ENCODE data around the gene STX4.

The STX4 gene

GRCh38 chr16:31032736-31033708, at the start of gene STX4:
Gene STX4, plus strand, starts transcription at chr16:31033558. Its CDS starts 248 bp downstream, at chr16:31033806.
- Histone ChIP-seq H2AFZ (ENCODE audit: low read length) (peak within 1 kb of the TSS; percentile 22; the same call in 1 of the 2 replicates), H3K27ac (ENCODE audit: low read depth, low read length, poor library complexity, severe bottlenecking) (no peak within 1 kb of the TSS), H3K9ac (ENCODE audit: low read length) (peak within 1 kb of the TSS; percentile 76), H3K36me3 (ENCODE audit: insufficient read depth, low read length) (no peaks in the 10 kb centered on the region; the same call in 1 of the 2 replicates), H3K9me3 (ENCODE audit: low read length) (no peaks in the 10 kb centered on the region), H3F3A (ENCODE audit: insufficient read depth, low read length) (no peaks in the 10 kb centered on the region), H3K79me2 (ENCODE audit: insufficient read depth, low read length) (no peaks in the 10 kb centered on the region), H3K9me2 (ENCODE audit: low read depth, low read length) (no peaks in the 10 kb centered on the region), H3K4me3 (ENCODE audit: low read depth, low read length, poor library complexity, severe bottlenecking) (peak within 1 kb of the TSS; percentile 96), H3K27me3 (ENCODE audit: insufficient read depth, low read length) (no peaks in the 10 kb centered on the region), H3K4me1 (ENCODE audit: insufficient read depth, low read length, severe bottlenecking) (peaks cover 17% of the 10 kb centered on the region), H3K4me2 (ENCODE audit: low read length) (peak within 1 kb of the TSS; percentile 87), H4K20me1 (ENCODE audit: insufficient read depth, low read length) (no peaks in the 10 kb centered on the region)
- TF ChIP-seq EZH2 (IDR thresholded peaks at IDR 0.05; ENCODE audit: borderline replicate concordance, low read length) = no peak
- no peak for TF ChIP-seq CTCF (IDR thresholded peaks at IDR 0.05; ENCODE audit: low read length)

DNA sequence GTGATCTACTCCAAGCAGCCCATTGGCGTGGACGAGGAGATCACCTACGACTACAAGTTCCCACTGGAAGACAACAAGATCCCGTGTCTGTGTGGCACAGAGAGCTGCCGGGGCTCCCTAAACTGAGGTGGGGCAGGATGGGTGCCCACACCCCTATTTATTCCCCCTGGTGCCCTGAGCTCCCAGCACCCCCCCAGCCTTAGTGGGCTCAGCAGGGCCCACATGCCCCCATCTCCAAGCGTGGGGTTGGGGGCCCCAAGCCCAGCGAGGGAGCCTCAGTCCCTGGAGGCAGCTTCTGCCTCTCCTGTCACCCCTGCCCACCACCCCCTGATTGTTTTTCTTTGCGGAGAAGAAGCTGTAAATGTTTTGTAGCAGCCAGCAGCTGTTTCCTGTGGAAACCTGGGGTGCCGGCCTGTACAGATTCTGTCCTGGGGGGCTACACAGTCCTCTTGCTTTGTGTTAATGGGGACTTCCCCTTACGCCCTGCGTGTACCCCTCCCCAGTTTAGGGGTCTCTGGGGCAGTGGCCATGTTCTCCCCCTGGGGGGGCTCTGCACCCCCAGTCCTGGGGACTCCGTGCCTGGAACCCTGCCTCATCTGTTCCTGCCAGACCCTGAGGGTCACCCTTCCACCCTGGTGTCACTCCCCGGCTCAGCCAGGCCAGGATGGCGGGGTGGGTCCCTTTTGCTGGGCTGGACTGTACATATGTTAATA, 49.3 kb upstream of the STX4 start:
- Histone ChIP-seq H3K27me3 (ENCODE audit: insufficient read depth, low read length) (no peaks in the 10 kb centered on the region), H3K4me3 (ENCODE audit: low read depth, low read length, poor library complexity, severe bottlenecking) (no peak overlapping the region), H3K9me3 (ENCODE audit: low read length) (no peaks in the 10 kb centered on the region), H3F3A (ENCODE audit: insufficient read depth, low read length) (no peaks in the 10 kb centered on the region), H3K4me1 (ENCODE audit: insufficient read depth, low read length, severe bottlenecking) (peaks cover 10% of the 10 kb centered on the region), H2AFZ (ENCODE audit: low read length) (no peak overlapping the region), H3K9ac (ENCODE audit: low read length) (no peak overlapping the region), H4K20me1 (ENCODE audit: insufficient read depth, low read length) (no peaks in the 10 kb centered on the region), H3K79me2 (ENCODE audit: insufficient read depth, low read length) (no peaks in the 10 kb centered on the region), H3K9me2 (ENCODE audit: low read depth, low read length) (no peaks in the 10 kb centered on the region), H3K36me3 (ENCODE audit: insufficient read depth, low read length) (peaks cover 48% of the 10 kb centered on the region), H3K27ac (ENCODE audit: low read depth, low read length, poor library complexity, severe bottlenecking) (no peak overlapping the region), H3K4me2 (ENCODE audit: low read length) (no peak overlapping the region)
- TF ChIP-seq EZH2 (IDR thresholded peaks at IDR 0.05; ENCODE audit: borderline replicate concordance, low read length) (no peak), CTCF (IDR thresholded peaks at IDR 0.05; ENCODE audit: low read length) (no peak)

DNA sequence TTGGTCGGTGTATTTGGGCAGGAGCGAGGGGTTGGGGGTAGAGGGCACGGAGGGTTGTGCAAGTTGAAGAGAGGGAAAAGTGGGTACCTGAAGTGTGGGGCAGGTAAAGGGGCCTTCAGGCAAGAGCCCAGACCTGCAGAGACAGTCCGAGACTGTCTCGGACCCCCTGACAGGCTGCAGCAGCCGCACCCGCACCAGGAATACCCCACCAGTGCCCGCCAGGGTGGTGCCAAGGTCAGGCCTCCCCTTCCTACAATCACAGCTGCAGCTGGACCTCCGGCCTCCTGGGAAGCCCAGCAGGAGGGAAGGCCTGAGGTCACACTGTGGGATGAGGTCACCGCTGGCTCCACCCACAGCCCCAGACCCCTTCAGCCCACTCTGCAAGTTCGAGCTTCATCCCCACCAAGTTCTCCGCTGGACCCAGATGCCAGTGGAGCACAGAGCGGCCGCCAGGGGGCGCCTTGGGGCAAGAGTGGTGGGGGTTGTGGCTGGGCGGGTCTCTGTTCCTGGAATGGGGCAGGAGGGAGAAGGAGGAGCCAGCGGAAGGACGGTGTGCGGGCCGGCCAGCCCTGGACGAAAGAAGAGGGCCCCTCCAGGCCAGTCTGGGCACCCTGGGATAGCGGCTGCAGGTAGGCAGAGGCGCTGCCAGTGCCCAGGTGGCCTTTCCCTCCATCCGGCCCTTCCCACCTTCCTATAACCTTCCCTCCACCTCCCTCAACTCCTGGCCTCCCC, 48.5 kb upstream of the STX4 start, which contains the start of gene HSD3B7:
Gene HSD3B7 (plus strand): TSS at position 539 of the 732 bp plus-strand sequence. CDS start 452 bp downstream, outside the sequence.
- no peaks in the 10 kb centered on the region for H3K9me3 ChIP-seq (ENCODE audit: low read length)
- H3K27me3 ChIP-seq (ENCODE audit: insufficient read depth, low read length) = no peaks in the 10 kb centered on the region
- H3K9me2 ChIP-seq (ENCODE audit: low read depth, low read length) = no peaks in the 10 kb centered on the region
- no peak within 1 kb of the TSS for H3K9ac ChIP-seq (ENCODE audit: low read length)
- H3F3A ChIP-seq (ENCODE audit: insufficient read depth, low read length) = no peaks in the 10 kb centered on the region
- H3K79me2 ChIP-seq (ENCODE audit: insufficient read depth, low read length) = no peaks in the 10 kb centered on the region
- H3K4me2 ChIP-seq (ENCODE audit: low read length) = no peak within 1 kb of the TSS
- peak; percentile 90 for TF ChIP-seq CTCF (IDR thresholded peaks at IDR 0.05; ENCODE audit: low read length)
- no peak for TF ChIP-seq EZH2 (IDR thresholded peaks at IDR 0.05; ENCODE audit: borderline replicate concordance, low read length)
- no peak within 1 kb of the TSS for H2AFZ ChIP-seq (ENCODE audit: low read length)
- no peaks in the 10 kb centered on the region for H4K20me1 ChIP-seq (ENCODE audit: insufficient read depth, low read length)
- H3K36me3 ChIP-seq (ENCODE audit: insufficient read depth, low read length) = peaks cover 42% of the 10 kb centered on the region
- H3K4me1 ChIP-seq (ENCODE audit: insufficient read depth, low read length, severe bottlenecking) = peaks cover 18% of the 10 kb centered on the region
- H3K27ac ChIP-seq (ENCODE audit: low read depth, low read length, poor library complexity, severe bottlenecking) = no peak within 1 kb of the TSS
- H3K4me3 ChIP-seq (ENCODE audit: low read depth, low read length, poor library complexity, severe bottlenecking) = no peak within 1 kb of the TSS

Measured in OCI-LY1 (cell line).